Breast epithelium (tissue), 4 donors: ENCODE results near the gene NR5A2. TPM values are rescaled to one million over a fixed set of nuclear protein-coding genes. Genes with fewer than 3 reads are reported as not detected.

Experiments
- DNase-seq, 2 donors: peaks; one replicate each; pipeline ENCODE4 v3.0.0-alpha.2; 2019; ENCODE audit warnings: low spot score in 2 of 2
- H3K27ac ChIP-seq, 2 donors: fragments of 200-600 bp; sonication (generic) in 1 of 2; one replicate each; pipeline ENCODE4 v1.5.1; 2016 to 2019; ENCODE audit warnings: mild to moderate bottlenecking in 1 of 2
- H3K27me3 ChIP-seq, 2 donors: fragments of 200-600 bp; sonication (generic) in 1 of 2; one replicate each; pipeline versions ENCODE4 v1.5.1 to v1.6.0; 2017 to 2019; ENCODE audit warnings: control low read depth in 1 of 2, mild to moderate bottlenecking in 1 of 2
- H3K36me3 ChIP-seq: fragments of 200-600 bp; one replicate; pipeline ENCODE4 v1.5.1; 2019
- H3K4me1 ChIP-seq, 2 donors: fragments of 200-600 bp; sonication (generic); one replicate each; pipeline ENCODE4 v1.5.1; 2016 to 2019; ENCODE audit warnings: control low read depth in 1 of 2
- H3K4me3 ChIP-seq, 3 donors: fragments of 200-600 bp; sonication (generic); 1 replicate in 2 of 3; 2 replicates in 1 of 3; pipeline ENCODE4 v1.5.1; 2016 to 2019; ENCODE audit warnings: mild to moderate bottlenecking in 3 of 3, moderate library complexity in 2 of 3
- H3K9me3 ChIP-seq, 2 donors: fragments of 200-600 bp; sonication (generic) in 1 of 2; one replicate each; pipeline ENCODE4 v1.5.1; 2016 to 2019; ENCODE audit warnings: control low read depth in 1 of 2
- POLR2A ChIP-seq: fragments of 450-650 bp; IDR thresholded peaks from one replicate; pipeline ENCODE4 v1.6.1; 2016; ENCODE audit warnings: antibody characterized with exemption, mild to moderate bottlenecking, moderate library complexity
- POLR2AphosphoS5 ChIP-seq, 3 donors: sonication (generic); formaldehyde crosslinking; IDR thresholded peaks; one replicate each; pipeline ENCODE4 v1.6.1; 2017; ENCODE audit warnings: antibody characterized with exemption in 3 of 3
- intact Hi-C: fragments of 100-400 bp; cut with DNase I; formaldehyde crosslinking; loops from one replicate; pipeline ENCODE4 v1.15.1; 2023; ENCODE audit warnings: low total_unique reads
- total RNA-seq, 3 donors: library from RNA; depleted of rRNA; stranded (reverse); fragments of >200 nt; gene quantifications; one replicate each; pipeline ENCODE4 v1.1.0, GENCODE V29; 2016
- TF ChIP-seq, protein P1 (sequence below), 3 donors: fragments of 450-650 bp; IDR thresholded peaks; one replicate each; pipeline ENCODE4 v1.5.1; 2016 to 2017; ENCODE audit warnings: antibody characterized with exemption in 3 of 3, mild to moderate bottlenecking in 3 of 3, moderate library complexity in 3 of 3

The NR5A2 gene
- total RNA-seq, 3 donors from 2014 or later: 4.1 to 5.6 (median 4.9) TPM

DNA sequence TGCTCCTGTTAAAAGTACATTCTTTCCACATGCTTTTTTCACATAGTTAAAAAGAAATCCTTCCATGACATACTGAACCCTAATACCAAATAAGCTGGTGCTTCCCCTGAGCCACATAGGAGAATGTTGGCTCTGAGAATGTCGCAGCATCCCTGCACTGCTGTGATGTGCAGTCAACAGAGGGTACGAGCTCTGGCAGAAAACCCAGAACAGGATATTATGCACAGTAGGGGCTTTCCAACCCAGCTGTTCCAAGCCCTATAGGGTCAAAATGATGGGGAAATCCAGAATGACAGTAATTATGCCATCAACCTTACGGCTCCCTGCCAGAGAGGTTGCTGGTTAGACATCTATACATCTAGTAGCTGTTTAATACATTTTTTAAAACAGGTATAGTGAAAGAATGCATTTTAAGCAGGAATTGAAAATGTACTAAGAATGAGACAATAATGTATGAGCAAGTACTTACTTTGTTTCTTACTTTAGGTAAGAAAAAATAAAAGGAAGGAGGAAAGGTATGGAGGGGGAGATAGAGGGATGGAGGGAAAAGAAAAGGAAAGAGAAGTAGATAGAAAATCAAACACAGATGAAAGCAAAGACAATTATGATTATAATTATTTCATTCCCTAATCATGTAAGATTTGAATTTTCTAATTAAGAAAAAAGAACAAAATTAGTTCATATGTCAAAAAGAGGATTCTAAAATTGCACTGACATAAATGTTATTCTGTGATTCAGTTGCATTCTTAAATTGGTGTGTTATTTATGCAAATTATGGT, 126.0 kb downstream of the NR5A2 start:
- TF ChIP-seq POLR2AphosphoS5 (IDR thresholded peaks at IDR 0.05): no peak
- TF ChIP-seq POLR2A: no peak
- TF ChIP-seq, protein P1, sequence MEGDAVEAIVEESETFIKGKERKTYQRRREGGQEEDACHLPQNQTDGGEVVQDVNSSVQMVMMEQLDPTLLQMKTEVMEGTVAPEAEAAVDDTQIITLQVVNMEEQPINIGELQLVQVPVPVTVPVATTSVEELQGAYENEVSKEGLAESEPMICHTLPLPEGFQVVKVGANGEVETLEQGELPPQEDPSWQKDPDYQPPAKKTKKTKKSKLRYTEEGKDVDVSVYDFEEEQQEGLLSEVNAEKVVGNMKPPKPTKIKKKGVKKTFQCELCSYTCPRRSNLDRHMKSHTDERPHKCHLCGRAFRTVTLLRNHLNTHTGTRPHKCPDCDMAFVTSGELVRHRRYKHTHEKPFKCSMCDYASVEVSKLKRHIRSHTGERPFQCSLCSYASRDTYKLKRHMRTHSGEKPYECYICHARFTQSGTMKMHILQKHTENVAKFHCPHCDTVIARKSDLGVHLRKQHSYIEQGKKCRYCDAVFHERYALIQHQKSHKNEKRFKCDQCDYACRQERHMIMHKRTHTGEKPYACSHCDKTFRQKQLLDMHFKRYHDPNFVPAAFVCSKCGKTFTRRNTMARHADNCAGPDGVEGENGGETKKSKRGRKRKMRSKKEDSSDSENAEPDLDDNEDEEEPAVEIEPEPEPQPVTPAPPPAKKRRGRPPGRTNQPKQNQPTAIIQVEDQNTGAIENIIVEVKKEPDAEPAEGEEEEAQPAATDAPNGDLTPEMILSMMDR (IDR thresholded peaks at IDR 0.05): no peak
- Histone ChIP-seq H3K9me3 (no peaks in the 10 kb centered on the region), H3K4me1 (no peaks in the 10 kb centered on the region), H3K4me3 (no peak overlapping the region), H3K27ac (no peak overlapping the region), H3K27me3 (peaks cover 0 to 3% of the 10 kb centered on the region in 2 donors), H3K36me3 (no peaks in the 10 kb centered on the region)
- intact Hi-C loops: no loop called here
- no peak for DNase-seq

DNA sequence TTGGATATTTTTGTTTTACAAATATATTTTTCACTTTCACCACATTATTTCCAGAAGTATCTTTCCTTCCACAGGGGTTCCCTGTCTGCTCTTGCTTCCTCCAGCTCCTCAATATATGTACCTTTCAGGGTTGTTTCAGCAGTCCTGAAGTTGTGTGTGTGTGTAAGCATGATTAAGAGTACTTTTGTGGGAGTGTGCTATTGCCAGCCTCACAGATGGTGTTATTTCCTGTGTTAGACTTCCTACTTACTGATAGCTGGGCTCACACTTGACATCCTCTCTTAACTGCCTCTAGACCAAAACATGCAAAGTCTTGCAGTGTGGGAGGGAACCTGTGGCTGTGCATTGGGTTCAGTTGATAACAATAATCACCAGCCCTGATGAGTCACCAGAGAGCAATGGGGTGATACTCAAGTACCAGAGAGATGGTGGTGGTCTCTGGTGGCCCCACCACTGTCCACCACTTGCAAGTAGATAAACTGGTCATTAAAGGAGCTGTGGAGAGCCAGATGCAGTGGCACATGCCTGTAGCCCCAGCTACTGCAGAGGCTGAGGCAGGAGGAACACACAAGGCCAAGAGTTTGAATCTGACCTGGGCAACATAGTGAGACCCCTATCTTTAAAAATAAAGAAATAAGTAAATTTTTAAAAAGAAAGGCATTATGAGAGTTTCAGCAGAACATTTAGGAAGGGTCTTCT, 126.7 kb downstream of the NR5A2 start:
- intact Hi-C loops: no loop called here
- Histone ChIP-seq H3K27ac (no peak overlapping the region), H3K27me3 (peaks cover 0 to 3% of the 10 kb centered on the region in 2 donors), H3K36me3 (no peaks in the 10 kb centered on the region), H3K9me3 (no peaks in the 10 kb centered on the region), H3K4me3 (no peak overlapping the region), H3K4me1 (no peaks in the 10 kb centered on the region)
- TF ChIP-seq POLR2A (no peak), POLR2AphosphoS5 (IDR thresholded peaks at IDR 0.05) (no peak)
- TF ChIP-seq, protein P1 (IDR thresholded peaks at IDR 0.05): no peak
- DNase-seq: no peak

DNA sequence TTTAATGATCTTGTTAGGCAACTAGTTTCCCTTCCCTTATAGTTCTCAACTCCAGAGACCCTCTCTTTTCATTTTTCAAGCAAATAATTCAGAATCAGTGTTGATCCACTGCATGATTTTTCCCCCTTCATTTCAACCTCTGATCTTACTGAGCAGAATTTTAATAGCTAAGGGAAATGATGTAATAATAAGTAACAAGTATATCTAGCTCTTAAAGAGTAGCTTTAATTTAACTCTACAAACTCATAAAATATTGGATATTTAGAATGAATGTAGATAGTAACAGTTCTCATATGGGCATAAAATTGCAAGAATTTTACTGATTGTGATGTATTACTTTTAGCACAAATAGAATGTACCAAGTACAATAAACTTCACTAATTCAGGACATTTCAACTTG, 130.2 kb downstream of the NR5A2 start:
- H3K4me3 ChIP-seq: no peak overlapping the region
- TF ChIP-seq POLR2AphosphoS5 (IDR thresholded peaks at IDR 0.05) (no peak), POLR2A (no peak)
- TF ChIP-seq, protein P1 (IDR thresholded peaks at IDR 0.05): no peak
- DNase-seq: no peak

DNA sequence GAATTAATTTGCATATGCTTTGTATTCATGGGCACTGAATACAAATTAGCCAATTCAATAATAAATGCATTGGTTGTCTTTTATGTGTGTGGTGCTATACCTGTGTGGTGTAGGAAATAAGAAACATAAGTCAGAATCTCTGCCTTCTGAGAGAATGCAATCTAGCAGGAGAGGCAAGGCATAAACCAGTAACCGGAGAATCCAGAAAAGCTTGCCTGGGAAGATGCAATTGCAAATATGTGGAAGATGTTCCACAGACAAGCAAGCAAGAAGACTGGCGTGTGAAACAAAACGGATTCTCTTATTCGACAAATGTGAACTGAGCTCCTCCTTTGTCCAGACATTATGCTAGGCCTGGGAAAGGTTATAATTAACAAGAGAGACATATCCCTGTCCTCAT, 134.3 kb downstream of the NR5A2 start:
- Histone ChIP-seq H3K4me3 (no peak overlapping the region), H3K4me1 (no peaks in the 10 kb centered on the region), H3K9me3 (no peaks in the 10 kb centered on the region), H3K27ac (no peak overlapping the region), H3K27me3 (no peaks in the 10 kb centered on the region), H3K36me3 (no peaks in the 10 kb centered on the region)
- intact Hi-C loops: no loop called here
- DNase-seq: no peak
- TF ChIP-seq POLR2A (no peak), POLR2AphosphoS5 (IDR thresholded peaks at IDR 0.05) (no peak)
- TF ChIP-seq, protein P1 (IDR thresholded peaks at IDR 0.05): no peak

More for the DNA sequence above, 130.2 kb downstream of the NR5A2 start:
- intact Hi-C loops: no loop called here
- Histone ChIP-seq H3K4me1 (no peaks in the 10 kb centered on the region), H3K27me3 (no peaks in the 10 kb centered on the region), H3K27ac (no peak overlapping the region), H3K9me3 (no peaks in the 10 kb centered on the region), H3K36me3 (no peaks in the 10 kb centered on the region)

DNA sequence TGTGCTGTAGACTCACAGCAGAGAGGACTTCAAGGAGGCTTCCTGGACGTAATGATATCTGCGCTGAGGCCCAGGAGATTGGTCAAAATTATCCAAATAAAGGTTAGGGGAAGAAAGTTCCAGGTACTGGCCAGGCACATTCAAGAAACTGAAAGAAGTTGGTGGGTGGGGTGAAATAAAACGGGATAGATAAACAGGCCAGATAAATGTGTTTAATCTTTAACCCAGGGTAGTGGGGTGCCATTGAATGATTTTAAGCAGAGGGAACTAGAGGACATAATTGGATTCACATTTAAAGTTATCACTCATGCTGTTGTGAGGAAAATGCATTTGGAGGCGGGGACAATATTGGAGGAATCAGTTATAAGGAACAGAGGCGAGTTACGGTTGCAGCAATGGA, 134.7 kb downstream of the NR5A2 start:
- TF ChIP-seq, protein P1 (IDR thresholded peaks at IDR 0.05): no peak
- TF ChIP-seq POLR2AphosphoS5 (IDR thresholded peaks at IDR 0.05): no peak
- TF ChIP-seq POLR2A: no peak

More for the DNA sequence above, 134.7 kb downstream of the NR5A2 start:
- no peak for DNase-seq
- no peaks in the 10 kb centered on the region for H3K27me3 ChIP-seq
- no peaks in the 10 kb centered on the region for H3K4me1 ChIP-seq
- no peaks in the 10 kb centered on the region for H3K9me3 ChIP-seq
- intact Hi-C loops: no loop called here
- no peak overlapping the region for H3K27ac ChIP-seq
- no peaks in the 10 kb centered on the region for H3K36me3 ChIP-seq
- no peak overlapping the region for H3K4me3 ChIP-seq
